NK-92 (cell line): ENCODE measurements around the gene RNF126.
"Not testable (repeated sequence)": the region's sequence is repeated elsewhere in the genome, so short reads cannot be mapped to it uniquely, and the experiment has no call there.

Experiments used
- DNase-seq: peaks from one replicate; lab custom pipeline; 2025; ENCODE audit not compliant: unreplicated experiment; lab: John Stamatoyannopoulos, UW

Gene RNF126

DNA sequence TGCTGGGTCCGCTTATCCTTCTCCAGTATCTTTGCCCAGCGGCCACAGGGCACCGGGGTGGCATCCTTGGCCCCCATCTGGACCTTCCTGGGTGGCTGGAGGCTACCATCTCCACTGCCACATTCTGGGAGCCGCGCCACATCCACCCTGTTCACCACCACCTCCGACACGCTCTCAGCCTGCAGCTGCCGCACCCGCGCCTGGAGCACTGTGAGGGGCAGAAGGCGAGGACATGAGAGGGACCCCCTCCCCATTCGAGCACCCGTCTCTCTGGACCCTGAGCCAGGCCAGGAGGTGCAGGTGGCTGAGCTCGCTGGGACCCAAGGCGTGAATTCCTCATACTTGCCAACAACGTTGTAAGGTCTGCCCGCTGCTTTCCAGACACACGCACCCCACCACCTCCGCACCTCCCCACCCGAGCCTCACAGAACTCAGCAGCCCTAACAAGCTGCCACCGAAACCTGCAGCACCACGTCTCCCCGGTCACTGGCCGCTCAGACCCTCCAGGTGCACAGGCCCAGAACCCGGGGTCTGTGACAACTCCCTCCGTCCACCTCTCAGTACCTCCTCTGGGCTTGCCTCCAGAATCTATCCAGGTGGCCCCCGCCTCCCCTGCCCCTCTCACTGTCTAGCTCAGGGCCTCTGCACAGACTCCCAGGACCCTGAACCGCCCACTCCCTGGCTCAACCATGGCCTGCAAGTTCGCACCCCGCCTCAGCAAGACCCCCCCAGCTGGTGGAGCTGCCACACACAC, 32.9 kb downstream of the RNF126 start:
- DNase-seq = no peak

DNA sequence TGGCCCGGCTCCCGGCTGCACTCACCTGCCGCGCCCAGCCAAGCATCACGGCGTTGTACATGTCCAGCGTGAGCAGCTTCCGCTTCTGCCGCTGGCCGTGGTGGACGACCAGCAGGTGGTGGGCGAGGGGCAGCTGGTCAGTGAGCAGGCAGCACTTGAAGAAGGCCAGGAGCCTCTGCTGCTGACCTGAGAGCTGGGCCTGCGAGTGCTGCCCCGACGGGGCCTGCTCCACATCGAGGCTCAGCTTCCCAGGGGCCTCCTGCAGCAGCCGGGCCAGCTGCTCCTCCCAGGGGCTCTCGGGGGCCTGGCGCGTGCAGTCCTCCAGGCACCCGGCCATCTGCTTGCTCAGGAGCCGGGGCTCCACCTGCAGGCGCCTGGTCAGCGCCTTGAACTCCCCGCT, 33.5 kb downstream of the RNF126 start:
- not testable (repeated sequence) for DNase-seq

DNA sequence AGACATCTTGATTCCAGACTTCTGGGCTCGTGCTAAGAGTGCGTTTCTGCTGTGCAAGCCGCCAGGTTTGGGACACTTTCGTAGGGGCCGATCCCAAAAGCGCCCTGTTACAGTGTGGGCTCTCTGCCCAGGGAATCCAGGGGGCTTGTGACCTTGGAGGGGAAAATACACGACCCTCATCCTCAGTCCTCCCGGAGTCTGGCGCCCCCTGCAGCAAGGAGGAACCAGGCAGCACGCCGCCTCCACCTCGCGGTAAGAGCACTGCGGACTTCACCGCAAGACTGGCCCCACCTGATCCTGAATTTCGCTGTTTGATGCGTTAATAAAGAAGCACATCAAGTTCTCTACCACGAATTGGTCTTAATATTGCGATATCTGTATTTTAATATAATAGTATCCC, 34.8 kb downstream of the RNF126 start:
- DNase-seq = no peak

GRCh38 chr19:626566-626965, 36.4 kb downstream of the RNF126 start:
- DNase-seq = not testable (repeated sequence)

DNA sequence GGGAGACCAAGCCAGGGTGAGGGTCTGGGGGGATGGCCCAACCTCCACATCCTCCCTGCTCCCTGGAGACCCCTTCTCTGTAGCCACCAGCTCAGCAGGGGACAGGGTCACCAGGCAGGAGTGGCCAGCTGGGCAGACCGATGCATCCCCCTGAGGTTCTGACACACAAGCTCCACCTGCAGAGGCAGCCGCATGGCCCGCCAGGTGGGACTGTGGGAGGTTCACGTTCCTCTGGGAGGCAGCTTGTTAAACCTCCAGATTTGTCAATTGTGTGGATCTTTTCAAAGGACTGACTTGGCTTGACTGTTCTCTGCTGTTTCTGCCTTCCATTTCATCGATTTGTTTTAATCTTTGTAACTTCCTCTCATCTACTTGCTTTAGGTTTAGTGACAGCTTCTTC, 37.8 kb downstream of the RNF126 start:
- no peak for DNase-seq

DNA sequence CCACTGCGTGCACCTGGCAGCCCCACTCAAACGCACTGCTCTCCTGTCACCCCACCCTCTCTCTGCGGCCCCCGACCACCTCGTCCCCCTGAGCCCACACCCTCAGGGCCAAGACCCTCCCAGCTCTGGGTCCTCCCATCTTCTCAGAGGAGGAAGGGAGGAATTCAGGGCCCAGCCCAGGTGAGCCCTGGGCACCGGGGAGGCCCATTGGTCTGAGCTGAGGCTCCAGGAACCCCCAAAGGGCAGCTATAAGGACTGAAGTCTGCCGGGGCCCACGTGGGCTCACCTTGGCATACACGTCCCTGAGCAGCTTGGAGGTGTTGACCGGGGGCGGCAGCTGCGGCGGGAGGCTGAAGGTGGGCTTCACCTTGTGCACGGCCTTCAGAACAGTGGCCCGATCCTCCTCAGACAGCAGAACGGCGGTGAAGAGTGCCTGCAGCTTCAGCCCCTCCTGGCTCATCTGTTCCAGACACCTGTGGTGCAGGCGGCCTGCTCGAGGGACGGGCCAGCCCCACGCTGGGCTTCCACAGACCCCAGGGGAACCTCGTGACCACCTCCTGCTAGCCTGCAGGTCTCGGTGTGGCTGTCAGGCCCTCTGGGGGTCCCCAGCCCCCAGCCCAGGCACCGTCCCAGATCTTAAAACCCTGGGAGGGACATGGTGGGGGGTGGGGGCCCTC, 38.4 kb downstream of the RNF126 start:
- DNase-seq = no peak

- no peak for DNase-seq
These were observed 39.0 kb downstream of the RNF126 start for GRCh38 chr19:623974-624373.

DNA sequence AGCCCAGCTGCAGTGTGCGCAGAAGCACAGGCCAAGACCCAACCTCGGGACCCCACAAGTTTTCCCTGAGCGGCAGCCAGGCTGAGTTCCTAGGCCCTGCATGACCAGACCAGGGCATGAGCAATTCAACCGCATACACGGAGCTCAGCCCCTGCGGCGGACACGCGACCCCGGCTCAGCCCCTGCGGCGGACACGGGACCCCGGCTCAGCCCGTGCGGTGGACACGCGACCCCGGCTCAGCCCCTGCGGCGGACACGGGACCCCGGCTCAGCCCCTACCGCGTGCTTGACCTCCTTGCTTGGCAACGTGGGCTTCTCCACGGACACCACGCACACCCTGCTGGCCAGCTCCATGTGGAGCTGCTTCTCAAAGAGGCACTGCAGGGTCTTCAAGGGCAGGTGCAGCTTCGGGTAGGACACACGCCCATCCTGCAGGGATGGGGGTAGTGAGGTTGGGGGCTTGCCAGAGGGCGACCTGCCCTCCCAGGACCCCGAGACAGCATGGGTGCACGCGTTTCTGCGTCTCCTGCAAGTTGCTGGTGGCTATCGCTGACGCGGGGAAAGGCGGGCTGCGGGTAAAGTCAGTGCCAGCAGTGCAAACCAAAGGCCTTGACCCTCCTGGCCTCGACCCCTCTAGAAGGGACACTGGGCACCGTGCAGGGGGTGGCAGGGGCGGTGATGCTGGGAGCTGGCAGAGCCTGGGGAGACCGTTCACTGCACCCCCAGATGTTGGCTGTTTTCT, 39.7 kb downstream of the RNF126 start:
- DNase-seq = no peak

DNA sequence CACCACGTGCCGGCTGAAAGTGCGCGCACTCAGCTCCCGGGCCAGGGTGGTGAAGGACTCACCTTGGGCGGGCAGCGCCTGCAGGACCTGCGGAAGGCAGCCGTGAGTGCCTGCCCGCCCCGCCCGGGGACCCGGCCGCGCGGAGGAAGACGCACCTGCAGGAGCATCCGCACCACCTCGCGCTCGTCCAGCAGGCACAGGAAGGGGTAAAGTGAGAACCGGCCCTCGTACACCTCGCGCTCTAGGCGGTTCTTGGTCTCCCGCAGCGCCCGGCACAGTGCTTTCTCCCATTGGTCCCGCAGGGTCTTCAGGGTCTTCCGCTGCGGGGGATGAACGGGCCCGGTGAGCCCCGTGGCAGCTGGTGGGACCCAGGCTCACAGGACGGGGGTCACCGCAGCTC, 40.3 kb downstream of the RNF126 start:
- no peak for DNase-seq

DNA sequence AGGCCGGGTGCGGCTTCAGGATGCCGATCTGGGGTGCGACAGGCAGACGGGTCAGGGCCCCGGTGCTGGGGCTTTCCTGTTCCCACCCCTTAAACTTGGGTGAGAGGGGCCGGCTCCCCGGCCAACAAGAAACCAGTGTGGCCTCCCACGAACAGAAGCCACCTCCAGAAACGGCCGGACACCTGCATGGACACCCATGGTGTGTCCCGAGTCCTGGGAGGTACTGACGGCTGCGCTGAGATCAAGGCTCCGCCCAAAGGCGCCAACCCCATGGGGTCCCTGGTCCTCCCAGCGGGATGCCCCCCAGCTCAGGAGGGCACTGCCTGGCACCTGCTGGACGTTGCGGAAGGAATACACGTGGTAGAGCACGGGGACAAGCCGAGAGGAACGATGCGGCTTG, 41.2 kb downstream of the RNF126 start:
- DNase-seq = no peak

DNA sequence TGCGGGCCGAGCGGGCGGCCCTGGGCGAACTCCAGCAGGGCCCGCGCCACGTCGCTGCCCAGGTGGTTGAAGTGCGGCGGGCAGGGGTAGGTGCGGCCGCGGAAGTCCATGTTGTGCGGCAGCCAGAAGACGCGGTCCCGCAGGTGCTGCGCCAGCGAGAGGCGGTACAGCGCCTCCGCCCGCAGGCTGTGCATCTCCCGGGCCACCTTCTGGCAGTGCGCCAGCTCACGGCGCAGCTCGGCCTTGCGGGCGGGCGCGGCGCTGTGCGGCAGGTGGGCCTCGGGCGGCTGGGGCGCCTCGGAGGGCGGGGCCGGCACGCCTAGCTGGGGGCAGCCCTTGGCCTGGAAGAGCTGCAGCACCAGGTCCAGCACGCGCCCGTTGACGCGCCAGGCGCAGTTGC, 41.8 kb downstream of the RNF126 start:
- DNase-seq = not testable (repeated sequence)

GRCh38 chr19:620166-620862, 42.7 kb downstream of the RNF126 start:
- DNase-seq = no peak

DNA sequence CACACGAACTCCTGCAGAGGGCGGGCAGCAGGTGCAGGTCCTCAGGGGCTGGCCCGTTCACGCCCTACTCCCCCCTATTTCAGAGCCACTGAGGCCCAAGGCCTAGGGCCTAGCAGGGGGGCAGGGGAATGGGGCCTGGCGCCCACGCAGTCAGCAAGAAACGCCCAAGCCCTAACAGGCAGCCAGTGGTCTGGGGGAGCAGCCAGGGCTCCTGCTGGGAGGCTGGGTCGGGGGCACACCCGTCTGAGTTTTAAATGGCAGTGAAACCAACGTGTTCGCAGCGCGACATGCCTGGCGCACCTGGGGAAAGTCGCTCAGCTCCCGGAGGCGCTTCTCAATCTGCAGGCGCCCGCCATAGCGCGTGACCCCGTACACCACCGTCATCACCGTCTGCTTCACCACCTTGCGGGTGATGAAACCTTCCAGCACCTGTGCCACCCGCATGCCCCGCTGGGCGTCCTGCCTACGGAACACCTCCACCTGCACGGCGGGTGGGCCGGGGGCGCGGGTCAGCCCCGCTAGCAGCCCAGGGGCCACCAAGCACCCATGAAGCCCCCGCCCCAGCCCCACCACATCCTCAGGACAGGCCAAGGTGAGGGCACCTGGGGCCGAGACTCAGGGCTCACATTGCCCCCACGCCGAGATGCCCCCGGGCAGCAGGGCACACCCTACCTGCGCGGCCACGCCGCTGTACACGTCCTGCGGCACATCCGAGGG, 43.6 kb downstream of the RNF126 start:
- no peak for DNase-seq

- DNase-seq = no peak
These were observed 44.2 kb downstream of the RNF126 start for GRCh38 chr19:618674-619285.

GRCh38 chr19:618247-618619, 44.8 kb downstream of the RNF126 start:
- DNase-seq = no peak

- no peak for DNase-seq
These were observed 45.3 kb downstream of the RNF126 start for GRCh38 chr19:617551-618246.

DNA sequence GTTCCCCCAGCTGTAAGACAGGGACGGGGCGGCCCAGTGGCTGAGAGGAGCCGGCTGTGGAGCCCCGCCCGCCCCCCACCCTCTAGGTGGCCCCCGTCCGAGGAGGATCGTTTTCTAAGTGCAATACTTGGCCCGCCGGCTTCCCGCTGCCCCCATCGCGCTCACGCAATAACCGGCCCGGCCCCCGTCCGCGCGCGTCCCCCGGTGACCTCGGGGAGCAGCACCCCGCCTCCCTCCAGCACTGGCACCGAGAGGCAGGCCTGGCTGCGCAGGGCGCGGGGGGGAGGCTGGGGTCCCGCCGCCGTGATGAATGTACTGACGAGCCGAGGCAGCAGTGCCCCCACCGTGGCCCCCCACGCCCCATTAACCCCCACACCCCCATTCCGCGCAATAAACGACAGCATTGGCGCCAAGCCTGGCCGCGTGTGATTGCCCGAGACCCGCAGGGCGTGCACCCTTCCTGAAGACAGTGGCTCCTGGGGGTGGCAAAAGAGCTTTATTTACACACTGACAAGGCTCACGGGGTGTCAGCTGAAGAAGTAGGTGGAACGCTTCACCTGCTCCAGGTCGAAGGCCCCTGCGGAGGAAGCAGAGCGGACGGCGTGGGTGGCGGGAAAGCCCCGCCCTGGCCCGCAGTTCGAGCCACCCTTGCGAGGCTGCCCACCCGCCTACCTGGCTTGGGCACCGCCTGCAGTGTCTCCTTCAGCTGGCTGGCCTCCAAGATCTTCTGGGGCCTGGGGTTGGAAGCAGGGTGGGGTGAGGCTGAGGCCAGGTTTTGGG, 46.1 kb downstream of the RNF126 start:
- DNase-seq = no peak

DNA sequence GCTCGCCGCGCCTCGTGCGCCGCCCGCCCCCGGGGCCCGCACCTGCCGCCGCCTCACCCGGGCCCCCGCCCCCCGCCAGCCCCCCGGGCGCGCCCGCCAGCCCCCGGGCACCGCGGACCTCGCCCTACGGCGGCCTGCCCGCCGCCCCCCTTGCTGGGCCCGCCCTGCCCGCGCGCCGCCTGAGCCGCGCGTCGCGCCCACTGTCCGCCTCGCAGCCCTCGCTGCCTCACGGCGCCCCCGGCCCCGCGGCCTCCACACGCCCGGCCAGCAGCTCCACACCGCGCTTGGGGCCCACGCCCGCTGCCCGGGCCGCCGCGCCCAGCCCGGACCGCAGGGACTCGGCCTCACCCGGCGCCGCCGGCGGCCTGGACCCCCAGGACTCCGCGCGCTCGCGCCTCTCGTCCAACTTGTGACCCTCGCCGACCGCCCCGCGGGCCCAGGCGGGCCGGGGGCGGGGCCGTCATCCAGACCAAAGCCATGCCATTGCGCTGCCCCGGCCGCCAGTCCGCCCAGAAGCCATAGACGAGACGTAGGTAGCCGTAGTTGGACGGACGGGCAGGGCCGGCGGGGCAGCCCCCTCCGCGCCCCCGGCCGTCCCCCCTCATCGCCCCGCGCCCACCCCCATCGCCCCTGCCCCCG, 46.8 kb downstream of the RNF126 start:
- DNase-seq = no peak

DNA sequence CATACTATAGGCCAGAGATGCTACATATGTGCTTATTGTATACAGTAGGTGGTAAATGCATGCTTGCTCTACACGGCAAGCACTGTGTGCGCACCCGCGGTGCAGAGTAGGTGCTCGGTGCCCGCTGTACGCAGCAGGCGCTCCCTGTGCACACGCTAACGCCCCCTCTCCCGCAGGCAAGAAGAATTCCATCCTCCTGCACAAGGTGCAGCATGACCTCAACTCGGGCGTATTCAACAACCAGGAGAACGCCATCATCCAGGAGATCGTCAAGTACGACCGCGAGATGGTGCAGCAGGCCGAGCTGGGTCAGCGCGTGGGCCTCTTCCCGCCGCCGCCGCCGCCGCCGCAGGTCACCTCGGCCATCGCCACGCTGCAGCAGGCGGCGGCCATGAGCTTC, 47.4 kb downstream of the RNF126 start:
- DNase-seq = no peak
